NAMALWA (cell line): Measurements from ENCODE around the gene GPRIN2.
"Not testable (repeated sequence)": the region's sequence is repeated elsewhere in the genome, so short reads cannot be mapped to it uniquely, and the experiment has no call there.

Experiments
- DNase-seq: peaks from one replicate; pipeline ENCODE4 v3.0.0-alpha.2; 2015; ENCODE audit warnings: low spot score

The GPRIN2 gene

GRCh38 chr10:46537309-46537708, 19.1 kb downstream of the GPRIN2 start:
- no peak for DNase-seq

GRCh38 chr10:46536781-46537180, 19.7 kb downstream of the GPRIN2 start:
- DNase-seq, result no peak

GRCh38 chr10:46536171-46536570, 20.3 kb downstream of the GPRIN2 start:
- DNase-seq, result no peak

- no peak for DNase-seq
Observed at GRCh38 chr10:46534828-46535524, 21.5 kb downstream of the GPRIN2 start.

- DNase-seq, result not testable (repeated sequence)
Observed at GRCh38 chr10:46532256-46532655, 24.2 kb downstream of the GPRIN2 start.

- no peak for DNase-seq
Observed at GRCh38 chr10:46530249-46531186, 25.9 kb downstream of the GPRIN2 start.

- not testable (repeated sequence) for DNase-seq
Observed at GRCh38 chr10:46529742-46530141, 26.7 kb downstream of the GPRIN2 start.

- no peak for DNase-seq
Observed at GRCh38 chr10:46528675-46529615, 27.5 kb downstream of the GPRIN2 start.

- no peak for DNase-seq
Observed at GRCh38 chr10:46528171-46528671, 28.2 kb downstream of the GPRIN2 start.

GRCh38 chr10:46527241-46527811, 29.1 kb downstream of the GPRIN2 start:
- DNase-seq, result no peak

GRCh38 chr10:46526682-46527038, 29.8 kb downstream of the GPRIN2 start:
- DNase-seq, result no peak

GRCh38 chr10:46525824-46526681, 30.4 kb downstream of the GPRIN2 start:
- peak; percentile 15 for DNase-seq

GRCh38 chr10:46525177-46525823, 31.2 kb downstream of the GPRIN2 start:
- peak; percentile 41 for DNase-seq

GRCh38 chr10:46524472-46525176, 31.8 kb downstream of the GPRIN2 start:
- no peak for DNase-seq

- DNase-seq, result no peak
Observed at GRCh38 chr10:46523962-46524471, 32.4 kb downstream of the GPRIN2 start.

GRCh38 chr10:46523119-46523961, 33.1 kb downstream of the GPRIN2 start:
- no peak for DNase-seq

GRCh38 chr10:46522295-46523118, 34.0 kb downstream of the GPRIN2 start:
- no peak for DNase-seq
